ENCODE data around the gene ACCS.

Gene ACCS

DNA sequence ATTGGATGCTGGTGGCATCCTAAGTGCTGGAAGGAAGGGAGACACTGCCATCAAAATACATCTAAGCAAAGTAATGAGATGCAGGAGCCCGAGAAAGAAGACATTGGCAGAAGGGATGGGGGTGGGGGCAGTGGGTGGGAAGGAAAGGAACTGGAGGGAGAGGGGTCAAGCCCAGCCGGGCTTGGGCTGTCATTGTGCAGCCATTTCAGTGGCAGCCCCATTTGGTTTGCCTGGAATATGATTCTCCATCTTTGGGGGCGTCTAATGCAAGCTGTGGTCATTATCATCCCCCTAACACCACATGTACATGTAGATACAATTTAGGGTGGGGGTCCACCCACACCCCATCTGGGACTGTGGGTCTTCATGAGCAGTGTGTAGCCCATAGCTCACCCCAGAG, 32.2 kb upstream of the ACCS start:
- no peaks in the 10 kb centered on the region for H3K9me3 Mint-ChIP-seq
- H3K4me1 Mint-ChIP-seq: peaks cover 34% of the 10 kb centered on the region
- no peaks in the 10 kb centered on the region for H3K36me3 Mint-ChIP-seq (ENCODE audit: low read depth)
- TF ChIP-seq, protein P1, sequence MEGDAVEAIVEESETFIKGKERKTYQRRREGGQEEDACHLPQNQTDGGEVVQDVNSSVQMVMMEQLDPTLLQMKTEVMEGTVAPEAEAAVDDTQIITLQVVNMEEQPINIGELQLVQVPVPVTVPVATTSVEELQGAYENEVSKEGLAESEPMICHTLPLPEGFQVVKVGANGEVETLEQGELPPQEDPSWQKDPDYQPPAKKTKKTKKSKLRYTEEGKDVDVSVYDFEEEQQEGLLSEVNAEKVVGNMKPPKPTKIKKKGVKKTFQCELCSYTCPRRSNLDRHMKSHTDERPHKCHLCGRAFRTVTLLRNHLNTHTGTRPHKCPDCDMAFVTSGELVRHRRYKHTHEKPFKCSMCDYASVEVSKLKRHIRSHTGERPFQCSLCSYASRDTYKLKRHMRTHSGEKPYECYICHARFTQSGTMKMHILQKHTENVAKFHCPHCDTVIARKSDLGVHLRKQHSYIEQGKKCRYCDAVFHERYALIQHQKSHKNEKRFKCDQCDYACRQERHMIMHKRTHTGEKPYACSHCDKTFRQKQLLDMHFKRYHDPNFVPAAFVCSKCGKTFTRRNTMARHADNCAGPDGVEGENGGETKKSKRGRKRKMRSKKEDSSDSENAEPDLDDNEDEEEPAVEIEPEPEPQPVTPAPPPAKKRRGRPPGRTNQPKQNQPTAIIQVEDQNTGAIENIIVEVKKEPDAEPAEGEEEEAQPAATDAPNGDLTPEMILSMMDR (IDR thresholded peaks at IDR 0.05): no peak
- peaks cover 17% of the 10 kb centered on the region for H3K27me3 Mint-ChIP-seq (ENCODE audit: low read depth, poor library complexity)
- no peak for DNase-seq
- no peak overlapping the region for H3K4me3 Mint-ChIP-seq
- H3K27ac Mint-ChIP-seq: no peak overlapping the region

DNA sequence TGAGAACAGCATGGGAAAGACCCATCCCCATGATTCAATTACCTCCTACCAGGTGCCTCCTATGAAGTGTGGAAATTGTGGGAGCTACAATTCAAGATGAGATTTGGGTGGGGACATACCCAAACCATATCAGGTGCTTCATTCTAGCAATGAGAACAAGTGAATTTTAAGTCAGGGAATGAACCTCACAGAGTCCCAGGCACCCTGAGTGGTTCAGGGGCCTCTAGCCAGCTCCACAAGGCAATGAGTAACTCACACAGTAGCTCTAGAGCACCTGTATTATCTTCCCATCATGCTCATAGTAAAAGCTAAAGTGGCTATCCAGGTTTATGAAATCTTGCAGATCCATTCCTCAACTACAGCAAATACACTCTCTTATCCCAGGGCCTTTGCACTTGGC, 31.4 kb upstream of the ACCS start:
- no peaks in the 10 kb centered on the region for H3K36me3 Mint-ChIP-seq (ENCODE audit: low read depth)
- peaks cover 34% of the 10 kb centered on the region for H3K4me1 Mint-ChIP-seq
- H3K9me3 Mint-ChIP-seq: no peaks in the 10 kb centered on the region
- no peak overlapping the region for H3K4me3 Mint-ChIP-seq
- peaks cover 18% of the 10 kb centered on the region for H3K27me3 Mint-ChIP-seq (ENCODE audit: low read depth, poor library complexity)
- no peak for DNase-seq
- H3K27ac Mint-ChIP-seq: no peak overlapping the region
- TF ChIP-seq, protein P1 (IDR thresholded peaks at IDR 0.05): no peak

DNA sequence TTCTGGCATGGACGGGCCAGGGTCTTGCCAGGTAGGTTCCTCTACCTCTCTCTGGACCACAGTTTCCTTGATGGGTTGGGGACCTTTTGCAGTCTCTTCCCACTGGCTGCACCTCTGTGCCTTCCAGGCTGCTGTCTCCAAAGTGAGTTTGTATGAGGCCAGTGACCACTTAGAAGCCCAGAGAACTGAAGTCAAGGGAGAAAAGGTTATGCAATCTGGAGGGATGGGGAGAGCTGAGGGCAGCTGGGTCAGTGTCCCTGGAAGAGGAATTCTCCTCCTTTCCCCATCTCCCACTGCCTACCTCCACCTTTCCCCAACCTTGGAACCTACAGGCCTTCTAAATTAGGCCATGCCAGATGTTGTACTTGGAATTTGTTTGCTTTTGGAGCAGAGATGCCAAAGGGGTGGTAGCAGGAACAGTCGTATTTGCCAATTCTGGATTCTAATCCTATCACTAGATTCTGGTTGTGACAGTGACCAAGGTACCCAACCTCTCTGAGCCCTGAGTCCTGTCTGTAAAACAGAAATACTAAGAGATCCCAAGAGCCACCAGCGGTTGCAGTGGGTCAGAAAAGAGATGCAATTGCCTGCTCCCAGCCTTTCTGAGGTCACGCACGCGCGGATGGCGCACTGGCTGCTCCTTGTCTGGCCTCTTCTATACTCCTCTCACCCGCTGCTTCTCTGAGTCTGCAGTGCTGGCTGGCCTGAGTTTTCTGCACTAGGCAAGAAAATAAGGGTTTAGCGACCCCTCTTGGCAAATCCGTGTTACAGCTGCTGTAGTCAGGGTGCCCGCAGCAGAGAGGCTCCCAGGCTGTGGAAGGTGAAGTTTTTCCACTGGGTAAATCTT, 29.0 kb upstream of the ACCS start:
- Mint-ChIP-seq H3K4me1 (peaks cover 14% of the 10 kb centered on the region), H3K27me3 (ENCODE audit: low read depth, poor library complexity) (peaks cover 18% of the 10 kb centered on the region), H3K36me3 (ENCODE audit: low read depth) (no peaks in the 10 kb centered on the region), H3K9me3 (peaks cover 10% of the 10 kb centered on the region), H3K27ac (no peak overlapping the region), H3K4me3 (no peak overlapping the region)
- TF ChIP-seq, protein P1 (IDR thresholded peaks at IDR 0.05): peak; percentile 89
- peak; percentile 78 for DNase-seq

DNA sequence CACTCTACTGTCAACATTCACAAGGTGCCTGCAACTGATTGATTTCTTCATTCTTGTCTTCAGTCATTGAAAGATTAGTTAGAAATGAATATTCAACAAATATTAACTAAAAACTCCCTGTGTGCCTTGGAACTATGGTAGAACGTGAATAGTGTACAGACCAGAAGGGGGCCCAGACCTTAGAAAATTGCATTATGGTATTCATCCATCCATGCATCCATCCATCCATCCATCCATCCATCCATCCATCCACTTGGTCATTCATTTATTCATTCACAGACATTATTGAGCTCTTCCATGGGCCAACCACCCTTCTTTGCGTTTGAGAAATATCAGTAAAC, 28.4 kb upstream of the ACCS start:
- Mint-ChIP-seq H3K27me3 (ENCODE audit: low read depth, poor library complexity) (peaks cover 16% of the 10 kb centered on the region), H3K9me3 (peaks cover 10% of the 10 kb centered on the region), H3K36me3 (ENCODE audit: low read depth) (no peaks in the 10 kb centered on the region), H3K27ac (no peak overlapping the region), H3K4me3 (no peak overlapping the region), H3K4me1 (peaks cover 9% of the 10 kb centered on the region)
- no peak for DNase-seq
- TF ChIP-seq, protein P1 (IDR thresholded peaks at IDR 0.05): peak; percentile 4

DNA sequence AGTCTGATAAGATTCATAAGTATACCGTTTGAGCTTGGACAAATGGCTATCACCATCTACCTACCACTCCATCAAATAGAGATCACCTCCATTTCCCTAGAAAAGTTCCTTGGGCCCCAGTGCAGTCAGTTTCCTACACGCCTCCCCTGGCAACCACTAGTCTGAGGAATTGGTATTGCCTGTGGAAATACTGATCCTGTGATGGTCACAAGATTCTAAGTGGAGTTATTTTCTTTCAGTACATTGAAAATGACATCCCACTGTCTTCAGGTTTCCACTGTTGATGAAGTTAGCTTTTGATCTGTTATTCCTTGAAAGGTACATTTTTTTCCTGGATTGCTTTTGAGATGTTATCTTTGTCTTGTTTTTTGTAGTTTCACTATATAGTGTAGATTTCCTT, 22.9 kb upstream of the ACCS start:
- H3K9me3 Mint-ChIP-seq: peaks cover 10% of the 10 kb centered on the region
- TF ChIP-seq, protein P1 (IDR thresholded peaks at IDR 0.05): no peak
- DNase-seq: no peak
- H3K4me1 Mint-ChIP-seq: no peaks in the 10 kb centered on the region
- peaks cover 33% of the 10 kb centered on the region for H3K27me3 Mint-ChIP-seq (ENCODE audit: low read depth, poor library complexity)
- no peak overlapping the region for H3K27ac Mint-ChIP-seq
- no peaks in the 10 kb centered on the region for H3K36me3 Mint-ChIP-seq (ENCODE audit: low read depth)
- H3K4me3 Mint-ChIP-seq: no peak overlapping the region

DNA sequence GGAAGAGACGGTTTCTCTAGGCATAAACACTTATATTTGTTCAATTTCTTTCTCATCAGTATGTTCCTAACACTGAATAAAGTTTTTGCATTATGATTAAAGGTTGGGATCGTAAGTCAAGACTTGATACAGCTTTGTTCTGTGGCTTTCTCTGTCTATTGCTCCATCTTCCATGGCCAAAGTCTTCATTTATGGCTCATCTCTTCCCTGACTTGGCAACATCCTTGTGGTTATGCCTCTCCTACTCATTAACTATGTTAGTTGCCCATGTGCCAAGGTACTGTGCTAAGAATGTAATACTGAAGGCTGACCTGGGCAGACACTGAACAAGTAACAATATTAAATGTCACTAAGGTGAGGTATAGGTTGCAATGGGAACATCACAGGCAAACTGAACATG, 19.9 kb upstream of the ACCS start:
- no peaks in the 10 kb centered on the region for H3K36me3 Mint-ChIP-seq (ENCODE audit: low read depth)
- DNase-seq: no peak
- no peak overlapping the region for H3K4me3 Mint-ChIP-seq
- H3K27me3 Mint-ChIP-seq (ENCODE audit: low read depth, poor library complexity): peaks cover 26% of the 10 kb centered on the region
- H3K27ac Mint-ChIP-seq: no peak overlapping the region
- H3K4me1 Mint-ChIP-seq: no peaks in the 10 kb centered on the region
- TF ChIP-seq, protein P1 (IDR thresholded peaks at IDR 0.05): no peak
- H3K9me3 Mint-ChIP-seq: peaks cover 5% of the 10 kb centered on the region

Measured in nephron progenitor cell (in vitro differentiated cells).